Activated T-helper 17 cell treated with anti-CD3 and anti-CD28 coated beads, Interleukin-2, amount 50 U/mL, for 72 hours (primary cell): ENCODE measurements around the gene STK40. TPM values are rescaled to one million over a fixed set of nuclear protein-coding genes. Genes with fewer than 3 reads are reported as not detected.
A peak's percentile ranks its signal among the peaks of the same experiment; 100 is the strongest.

Experiments
- ATAC-seq: fragments of 150-1000 bp; cut with Tn5 transposase; replicated peaks from 2 replicates; pipeline ENCODE4 v1.10.0; 2021; ENCODE audit warnings: mild to moderate bottlenecking, moderate library complexity
- H3K27ac Mint-ChIP-seq: one replicate; pipeline ENCODE4 v1.8.0; 2022; ENCODE audit warnings: mixed read lengths
- H3K27me3 Mint-ChIP-seq: one replicate; pipeline ENCODE4 v1.8.0; 2022; ENCODE audit warnings: mixed read lengths
- H3K36me3 Mint-ChIP-seq: one replicate; pipeline ENCODE4 v1.8.0; 2022; ENCODE audit warnings: low read depth, mild to moderate bottlenecking, mixed read lengths
- H3K4me1 Mint-ChIP-seq: one replicate; pipeline ENCODE4 v1.8.0; 2022; ENCODE audit warnings: mixed read lengths
- H3K4me3 Mint-ChIP-seq: one replicate; pipeline ENCODE4 v1.8.0; 2022; ENCODE audit warnings: mild to moderate bottlenecking, mixed read lengths
- H3K9me3 Mint-ChIP-seq: one replicate; pipeline ENCODE4 v1.8.0; 2022; ENCODE audit warnings: mixed read lengths
- total RNA-seq, 2 donors: library from RNA; stranded (reverse); gene quantifications; one replicate each; pipeline ENCODE4 v1.2.3, GENCODE V29; 2022

STK40 gene
- total RNA-seq, 2 donors from 2014 or later, result 44.1 to 56.8 TPM

DNA sequence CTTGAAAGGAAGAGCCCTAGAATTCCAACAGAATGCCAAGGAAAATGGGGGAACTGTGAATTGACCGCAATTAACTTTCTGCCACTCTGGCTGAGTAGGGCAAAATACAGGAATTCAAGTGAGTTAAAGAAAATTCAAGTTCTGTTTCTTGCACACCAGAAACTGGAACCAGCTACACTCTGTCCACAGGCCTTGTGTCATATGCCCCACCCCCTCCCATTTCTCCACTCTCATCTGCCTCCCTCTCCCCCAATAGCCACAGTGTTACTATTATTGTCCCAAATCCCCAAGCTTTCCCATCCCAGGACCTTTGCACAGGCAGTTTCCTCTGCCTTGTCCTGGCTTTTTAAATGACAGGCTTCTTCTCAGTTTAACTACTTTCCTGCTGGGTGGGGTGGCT, 4.3 kb upstream of the STK40 start:
- peaks cover 68% of the 10 kb centered on the region for H3K36me3 Mint-ChIP-seq
- H3K27ac Mint-ChIP-seq, result peak overlapping the region; percentile 49
- H3K4me1 Mint-ChIP-seq, result peaks cover 21% of the 10 kb centered on the region
- no peak for ATAC-seq
- no peak overlapping the region for H3K4me3 Mint-ChIP-seq
- no peaks in the 10 kb centered on the region for H3K9me3 Mint-ChIP-seq
- H3K27me3 Mint-ChIP-seq, result no peaks in the 10 kb centered on the region

DNA sequence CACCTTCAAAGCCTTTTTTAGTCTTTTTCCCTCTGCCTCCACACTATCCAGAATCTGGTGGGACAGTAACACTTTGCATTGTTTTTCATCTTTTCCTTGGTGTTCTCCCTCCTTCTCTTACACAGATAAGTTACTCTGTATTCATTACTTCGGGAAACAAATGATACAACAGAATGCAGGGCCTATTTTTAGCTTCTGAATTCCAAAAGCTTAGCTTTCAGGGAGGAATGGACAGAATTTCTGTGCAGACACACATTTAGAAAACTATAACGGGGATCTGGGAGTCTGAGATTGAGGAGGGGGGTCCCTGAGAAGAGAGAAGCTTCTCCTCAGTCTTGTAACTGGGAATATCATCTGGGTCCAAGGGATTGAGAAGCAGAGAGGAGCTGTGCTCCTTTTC, 3.5 kb upstream of the STK40 start:
- Mint-ChIP-seq H3K4me3 (no peak overlapping the region), H3K27ac (peak overlapping the region; percentile 46), H3K27me3 (no peaks in the 10 kb centered on the region), H3K4me1 (peaks cover 26% of the 10 kb centered on the region), H3K9me3 (no peaks in the 10 kb centered on the region), H3K36me3 (peaks cover 61% of the 10 kb centered on the region)
- no peak for ATAC-seq

DNA sequence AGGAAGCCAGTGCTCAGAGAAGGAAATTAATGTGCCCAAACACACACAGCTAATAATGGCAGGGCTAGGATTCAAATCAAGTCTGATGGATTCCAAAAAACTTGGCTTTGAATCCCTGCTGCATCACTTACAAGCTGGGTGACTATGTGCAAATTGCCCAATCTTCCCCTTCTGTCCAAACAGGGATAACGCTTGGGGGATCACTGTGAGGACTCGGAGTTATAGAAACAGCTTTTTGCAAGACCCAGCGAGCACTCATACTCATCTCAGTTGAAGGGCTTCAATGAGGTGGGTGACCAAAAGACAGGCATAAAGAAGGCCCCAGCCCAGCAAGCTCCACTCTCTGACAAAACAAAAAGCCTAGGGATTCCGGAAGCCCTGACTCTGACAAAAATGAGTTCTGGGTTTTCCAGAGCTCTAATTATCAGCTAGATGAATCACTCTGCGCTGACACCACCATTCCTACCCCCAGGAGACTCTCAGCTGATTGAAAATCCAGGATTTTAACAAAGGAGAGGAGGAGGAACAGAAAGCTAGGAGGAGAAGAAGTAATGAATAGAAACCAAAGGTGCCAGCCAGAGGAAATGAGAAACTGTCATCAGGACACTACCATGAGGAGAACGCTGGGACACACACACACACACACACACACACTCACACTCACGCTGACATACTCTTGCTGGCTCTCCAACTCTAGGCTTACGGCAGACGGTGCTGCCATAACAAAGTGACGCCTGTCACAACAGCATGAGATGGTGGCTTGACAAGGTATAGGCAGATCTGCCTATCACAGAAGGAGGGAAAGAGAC, 1.6 kb upstream of the STK40 start:
- peak overlapping the region; percentile 99 for H3K4me3 Mint-ChIP-seq
- peaks cover 51% of the 10 kb centered on the region for H3K36me3 Mint-ChIP-seq
- H3K27ac Mint-ChIP-seq, result peak overlapping the region; percentile 100
- no peaks in the 10 kb centered on the region for H3K9me3 Mint-ChIP-seq
- peaks cover 35% of the 10 kb centered on the region for H3K4me1 Mint-ChIP-seq
- no peaks in the 10 kb centered on the region for H3K27me3 Mint-ChIP-seq
- ATAC-seq, result no peak

DNA sequence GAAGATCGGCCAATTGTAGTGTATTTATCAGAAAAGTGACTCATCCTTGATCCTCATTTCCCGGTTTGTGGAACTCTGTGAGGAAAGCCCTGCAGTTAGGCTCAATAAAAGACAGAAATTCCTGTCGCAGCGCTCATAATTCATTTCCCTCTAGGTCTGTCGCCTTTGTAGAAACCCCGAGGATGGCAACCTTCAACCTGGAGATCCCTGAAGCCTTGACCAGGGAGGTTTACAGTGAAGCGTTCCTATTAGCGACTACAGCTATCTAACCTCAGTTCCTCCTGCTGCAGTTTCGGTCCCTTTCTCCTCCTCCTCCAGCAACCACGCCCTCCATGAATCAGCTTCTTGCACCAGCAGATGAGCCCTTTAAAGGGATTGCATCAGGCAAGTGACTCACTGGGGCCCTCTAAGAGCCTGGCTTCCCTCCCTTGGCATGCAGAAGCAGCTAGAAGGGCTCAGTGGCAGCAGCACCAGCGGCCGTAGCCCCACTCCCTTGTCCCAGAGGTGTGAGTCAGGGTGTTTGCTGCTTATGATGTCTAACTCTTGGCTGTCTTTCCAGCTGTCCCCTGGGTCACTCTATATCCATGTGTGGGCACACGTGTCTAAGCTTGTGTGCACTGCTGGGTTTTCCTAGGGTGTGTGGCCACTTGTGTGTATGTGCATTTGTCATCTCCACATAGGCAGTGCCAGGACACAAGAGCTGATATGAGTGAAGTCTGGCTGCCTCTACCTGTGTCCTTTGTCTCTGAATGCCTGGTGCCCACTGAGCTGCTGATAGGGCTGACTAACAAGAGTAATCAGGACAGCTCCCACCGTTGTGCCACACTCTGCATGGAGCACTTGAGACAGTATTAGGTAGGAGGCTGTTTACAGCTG, 779 bp upstream of the STK40 start:
- Mint-ChIP-seq H3K9me3 (no peaks in the 10 kb centered on the region), H3K4me3 (peak overlapping the region; percentile 99), H3K36me3 (peaks cover 48% of the 10 kb centered on the region), H3K4me1 (peaks cover 39% of the 10 kb centered on the region), H3K27ac (peak overlapping the region; percentile 100), H3K27me3 (no peaks in the 10 kb centered on the region)
- ATAC-seq, result peak; percentile 81

DNA sequence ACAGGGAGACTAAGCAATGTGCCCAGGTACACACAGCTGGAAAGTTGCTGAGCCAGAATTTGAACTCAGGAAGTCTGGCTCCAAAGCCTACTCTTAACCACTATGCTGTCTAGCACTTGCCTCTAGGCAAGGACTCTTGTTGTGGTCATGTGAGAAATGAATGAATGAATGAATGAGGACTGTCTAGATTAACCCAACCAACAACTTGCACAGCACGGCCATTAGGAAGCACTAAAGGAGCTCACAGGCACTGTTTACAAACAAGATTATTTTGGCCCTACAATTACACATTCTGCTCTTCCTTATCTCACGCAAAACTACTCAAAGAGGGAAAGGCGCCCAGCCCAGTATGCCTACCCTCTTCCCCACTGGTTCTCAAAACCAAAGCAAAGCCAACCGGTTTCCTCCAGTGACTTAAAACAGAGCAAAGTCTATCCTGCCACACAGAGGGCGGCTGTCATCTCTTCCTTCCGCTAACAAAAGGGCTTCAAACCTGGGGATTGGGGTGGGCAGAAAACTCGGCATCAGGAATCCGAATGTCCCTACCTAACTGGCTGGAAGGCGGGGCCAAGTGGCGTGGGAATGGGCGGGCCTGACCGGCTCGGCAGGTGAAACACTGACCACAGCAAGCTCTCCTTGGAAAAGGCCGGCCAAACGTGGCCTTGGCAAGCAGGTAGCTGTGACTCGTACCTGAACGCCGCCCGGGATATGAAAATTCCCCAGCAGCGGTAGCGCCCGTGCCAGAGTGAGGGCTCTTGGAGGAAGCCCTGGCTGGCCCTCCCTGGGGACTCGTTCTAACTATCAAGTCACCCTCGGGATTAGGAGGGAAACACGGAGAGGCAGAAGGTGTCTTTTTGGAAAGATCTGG, 948 bp downstream of the STK40 start:
- Mint-ChIP-seq H3K27ac (peak overlapping the region; percentile 92), H3K9me3 (no peaks in the 10 kb centered on the region), H3K36me3 (peaks cover 40% of the 10 kb centered on the region), H3K4me1 (peaks cover 46% of the 10 kb centered on the region), H3K27me3 (no peaks in the 10 kb centered on the region), H3K4me3 (peak overlapping the region; percentile 99)
- no peak for ATAC-seq

DNA sequence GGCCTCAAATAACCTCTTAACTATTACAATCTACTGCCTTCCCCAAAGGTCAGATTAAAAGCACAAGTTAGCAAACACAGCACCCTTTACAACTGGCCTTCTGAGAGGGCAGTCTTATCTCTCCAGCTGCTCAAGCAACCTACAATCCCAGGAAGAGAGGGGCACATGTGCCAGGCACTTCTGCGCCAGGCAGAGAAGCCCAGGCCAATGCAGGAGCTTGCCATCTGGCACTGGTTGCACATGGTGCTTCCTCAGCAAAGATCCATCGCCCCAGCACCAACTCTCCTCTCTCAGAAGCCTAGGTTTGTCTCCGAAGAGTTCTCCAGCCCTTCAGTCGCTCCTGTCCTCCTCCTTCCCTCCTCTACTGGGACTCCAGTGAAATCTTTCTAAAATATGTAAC, 2.5 kb downstream of the STK40 start:
- H3K27ac Mint-ChIP-seq, result peak overlapping the region; percentile 92
- peaks cover 47% of the 10 kb centered on the region for H3K4me1 Mint-ChIP-seq
- no peaks in the 10 kb centered on the region for H3K27me3 Mint-ChIP-seq
- ATAC-seq, result no peak
- peaks cover 34% of the 10 kb centered on the region for H3K36me3 Mint-ChIP-seq
- no peaks in the 10 kb centered on the region for H3K9me3 Mint-ChIP-seq
- peak overlapping the region; percentile 99 for H3K4me3 Mint-ChIP-seq

DNA sequence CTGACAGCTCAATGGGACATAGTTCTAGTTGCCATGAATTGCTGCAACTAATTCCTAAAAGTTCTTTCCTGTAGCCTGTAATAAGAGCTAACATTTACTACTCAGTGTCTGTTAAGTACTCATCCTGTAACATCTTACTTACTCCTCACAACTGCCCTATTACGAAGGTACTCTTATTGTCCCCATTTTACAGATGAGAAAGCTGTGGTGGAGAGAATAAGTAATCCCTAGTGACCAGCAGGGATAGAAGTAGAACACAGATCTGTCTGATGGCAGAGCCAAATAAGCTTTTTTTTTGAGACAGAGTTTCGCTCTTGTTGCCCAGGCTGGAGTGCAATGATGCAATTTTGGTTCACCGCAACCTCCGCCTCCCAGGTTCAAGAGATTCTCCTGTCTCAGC, 3.1 kb downstream of the STK40 start:
- no peak for ATAC-seq
- Mint-ChIP-seq H3K36me3 (peaks cover 34% of the 10 kb centered on the region), H3K27ac (peak overlapping the region; percentile 92), H3K4me3 (no peak overlapping the region), H3K4me1 (peaks cover 45% of the 10 kb centered on the region), H3K27me3 (no peaks in the 10 kb centered on the region), H3K9me3 (no peaks in the 10 kb centered on the region)

DNA sequence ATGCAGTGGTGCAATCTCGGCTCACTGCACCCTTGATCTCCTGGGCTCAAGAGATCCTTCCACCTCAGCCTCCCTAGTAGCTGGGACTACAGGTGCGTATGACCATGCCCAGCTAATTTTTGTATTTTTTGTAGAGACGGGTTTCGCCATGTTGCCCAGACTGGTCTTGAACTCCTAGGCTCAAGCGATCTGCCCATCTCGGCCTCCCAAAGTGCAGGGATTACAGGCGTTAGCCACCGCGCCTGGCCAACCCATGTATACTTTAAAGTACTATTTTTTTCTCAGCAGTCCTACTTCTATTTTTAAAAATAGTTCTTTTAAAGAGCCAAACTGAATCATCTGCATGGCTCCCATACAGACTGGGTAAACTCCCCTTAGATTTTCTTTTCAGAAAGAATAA, 3.5 kb downstream of the STK40 start:
- no peak for ATAC-seq
- Mint-ChIP-seq H3K9me3 (no peaks in the 10 kb centered on the region), H3K4me3 (peak overlapping the region; percentile 1), H3K36me3 (peaks cover 34% of the 10 kb centered on the region), H3K27me3 (no peaks in the 10 kb centered on the region), H3K27ac (peak overlapping the region; percentile 92), H3K4me1 (peaks cover 40% of the 10 kb centered on the region)

DNA sequence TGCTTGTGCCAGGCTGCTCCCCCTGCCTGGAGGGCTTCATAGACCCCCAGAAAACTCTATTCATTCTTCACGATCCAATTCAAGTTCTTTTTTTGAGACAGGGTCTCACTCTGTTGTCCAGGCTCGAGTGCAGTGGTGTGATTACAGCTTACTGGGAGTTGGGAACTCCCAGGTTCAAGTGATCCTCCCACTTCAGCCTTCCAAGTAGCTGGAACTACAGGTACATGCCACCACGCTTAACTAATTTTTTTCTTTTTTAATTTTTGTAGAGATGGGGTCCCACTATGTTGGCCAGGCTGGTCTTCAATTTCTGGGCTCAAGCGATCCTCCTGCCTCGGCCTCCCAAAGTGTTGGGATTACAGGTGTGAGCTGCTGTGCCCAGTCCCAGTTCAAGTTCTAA, 4.3 kb downstream of the STK40 start:
- Mint-ChIP-seq H3K4me3 (peak overlapping the region; percentile 19), H3K9me3 (no peaks in the 10 kb centered on the region), H3K27me3 (no peaks in the 10 kb centered on the region), H3K4me1 (peaks cover 33% of the 10 kb centered on the region), H3K36me3 (peaks cover 31% of the 10 kb centered on the region), H3K27ac (peak overlapping the region; percentile 92)
- ATAC-seq, result no peak

DNA sequence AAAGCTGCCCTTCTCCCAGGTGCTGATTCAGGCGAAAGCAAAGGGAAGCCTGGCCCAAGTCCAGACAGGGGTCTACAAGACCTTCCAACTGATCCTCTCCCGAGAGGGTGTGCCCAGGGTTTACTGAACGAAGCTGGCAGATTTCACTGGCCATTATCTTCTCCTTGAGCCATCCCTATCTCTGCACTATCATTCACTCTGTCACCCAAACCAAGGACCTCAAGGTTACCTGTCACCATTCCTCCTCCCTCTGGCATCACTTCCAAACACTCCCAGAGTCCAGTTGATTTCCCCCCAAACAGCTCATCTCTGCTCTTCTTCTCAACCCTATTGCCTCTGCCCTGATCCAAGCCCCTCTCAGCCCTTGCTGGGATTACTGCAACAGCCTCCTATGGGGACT, 4.9 kb downstream of the STK40 start:
- Mint-ChIP-seq H3K27ac (peak overlapping the region; percentile 92), H3K9me3 (no peaks in the 10 kb centered on the region), H3K36me3 (peaks cover 30% of the 10 kb centered on the region), H3K27me3 (no peaks in the 10 kb centered on the region), H3K4me3 (peak overlapping the region; percentile 19), H3K4me1 (peaks cover 33% of the 10 kb centered on the region)
- no peak for ATAC-seq

DNA sequence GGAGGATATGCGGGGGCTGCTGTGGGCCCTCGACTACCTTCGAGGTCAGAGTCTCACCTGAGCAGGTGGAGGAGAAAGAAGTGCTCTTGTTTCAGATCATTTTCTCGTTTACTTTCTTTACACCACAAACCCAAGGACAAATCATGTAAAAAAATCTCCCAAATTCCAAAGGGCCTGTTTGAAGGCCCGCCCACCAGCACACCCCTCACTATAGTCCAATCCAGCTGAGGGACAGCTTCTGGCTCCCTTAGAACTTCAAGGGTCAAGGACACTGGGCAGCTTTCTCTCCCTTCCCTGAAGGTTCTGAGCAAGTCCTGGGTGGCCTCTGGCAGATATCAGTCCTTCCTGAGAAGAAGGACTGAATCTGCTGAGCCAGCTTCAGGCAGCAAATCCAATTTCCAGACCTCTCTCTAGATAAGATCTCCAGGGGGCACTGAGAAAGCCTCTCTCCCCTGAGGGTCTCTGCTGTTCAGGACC, 5.5 kb downstream of the STK40 start:
- ATAC-seq, result no peak
- no peaks in the 10 kb centered on the region for H3K27me3 Mint-ChIP-seq
- peaks cover 30% of the 10 kb centered on the region for H3K36me3 Mint-ChIP-seq
- peaks cover 33% of the 10 kb centered on the region for H3K4me1 Mint-ChIP-seq
- peak overlapping the region; percentile 92 for H3K27ac Mint-ChIP-seq
- H3K9me3 Mint-ChIP-seq, result no peaks in the 10 kb centered on the region
- no peak overlapping the region for H3K4me3 Mint-ChIP-seq

DNA sequence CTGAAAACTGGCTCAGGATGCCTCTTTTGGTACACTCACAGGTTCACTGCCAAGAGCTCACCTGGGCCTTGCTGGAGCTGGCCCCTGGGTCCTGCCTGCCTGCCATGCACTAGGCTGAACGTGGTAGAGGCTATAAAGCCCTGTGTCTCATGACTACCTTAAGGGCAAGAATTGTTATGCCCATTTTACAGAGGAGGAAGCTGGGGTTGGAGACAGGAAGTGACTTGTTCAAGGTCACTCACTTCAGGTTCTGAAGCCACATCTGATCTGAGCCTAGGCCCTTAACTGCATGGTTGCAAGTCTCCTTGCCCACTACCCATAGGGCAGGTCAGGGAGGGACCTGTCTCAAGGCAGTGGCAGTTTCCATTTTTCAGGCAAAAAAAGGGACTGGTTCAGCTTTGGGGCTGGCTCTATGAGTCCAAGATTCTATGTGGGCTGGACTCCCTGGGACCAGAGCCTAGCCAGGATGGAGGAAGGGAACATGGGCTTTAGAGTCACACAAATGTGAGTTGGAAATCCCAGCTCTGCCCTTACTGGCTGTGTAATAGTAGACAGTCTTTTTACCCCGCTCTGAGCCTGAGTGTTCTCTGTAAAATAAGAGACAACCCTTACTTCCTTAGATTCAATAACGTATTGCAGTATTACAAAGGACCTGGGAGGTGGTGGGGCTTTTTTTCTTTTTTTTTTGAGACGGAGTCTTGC, 7.8 kb downstream of the STK40 start:
- Mint-ChIP-seq H3K4me3 (peak overlapping the region; percentile 21), H3K27ac (peak overlapping the region; percentile 78), H3K9me3 (no peaks in the 10 kb centered on the region), H3K4me1 (peaks cover 28% of the 10 kb centered on the region), H3K27me3 (no peaks in the 10 kb centered on the region), H3K36me3 (peaks cover 31% of the 10 kb centered on the region)
- no peak for ATAC-seq

DNA sequence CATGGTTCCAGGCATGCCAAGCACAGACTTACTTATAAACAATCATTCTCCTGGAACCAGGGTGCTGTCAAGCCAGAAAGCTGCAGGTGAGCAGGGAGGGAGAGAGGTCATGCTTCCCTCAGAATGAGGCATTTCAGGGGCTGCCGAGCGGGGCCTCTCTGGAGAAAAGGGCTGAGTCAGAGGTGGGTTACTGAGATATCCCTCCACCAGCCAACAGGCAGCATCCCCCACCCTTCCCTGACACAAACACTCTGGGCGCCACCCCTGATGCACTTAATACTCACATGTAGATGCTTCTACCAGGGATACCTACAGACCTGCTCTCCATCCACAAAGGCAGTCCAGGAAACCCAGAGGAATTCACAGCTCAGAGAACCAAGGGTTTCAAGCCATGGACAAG, 13.1 kb downstream of the STK40 start:
- Mint-ChIP-seq H3K4me3 (peak overlapping the region; percentile 83), H3K27ac (peak overlapping the region; percentile 89), H3K27me3 (no peaks in the 10 kb centered on the region), H3K4me1 (peaks cover 14% of the 10 kb centered on the region), H3K36me3 (peaks cover 19% of the 10 kb centered on the region), H3K9me3 (no peaks in the 10 kb centered on the region)
- ATAC-seq, result no peak
